ENCODE data around the gene TFF3. TPM values are rescaled to one million over a fixed set of nuclear protein-coding genes. Genes with fewer than 3 reads are reported as not detected.

The TFF3 gene
- total and polyA plus RNA-seq, 2 of the 13 experiments (the other 11 are each of a cell fraction or from before 2014, with no cell fraction given) = 14.2 to 26.9 TPM

DNA sequence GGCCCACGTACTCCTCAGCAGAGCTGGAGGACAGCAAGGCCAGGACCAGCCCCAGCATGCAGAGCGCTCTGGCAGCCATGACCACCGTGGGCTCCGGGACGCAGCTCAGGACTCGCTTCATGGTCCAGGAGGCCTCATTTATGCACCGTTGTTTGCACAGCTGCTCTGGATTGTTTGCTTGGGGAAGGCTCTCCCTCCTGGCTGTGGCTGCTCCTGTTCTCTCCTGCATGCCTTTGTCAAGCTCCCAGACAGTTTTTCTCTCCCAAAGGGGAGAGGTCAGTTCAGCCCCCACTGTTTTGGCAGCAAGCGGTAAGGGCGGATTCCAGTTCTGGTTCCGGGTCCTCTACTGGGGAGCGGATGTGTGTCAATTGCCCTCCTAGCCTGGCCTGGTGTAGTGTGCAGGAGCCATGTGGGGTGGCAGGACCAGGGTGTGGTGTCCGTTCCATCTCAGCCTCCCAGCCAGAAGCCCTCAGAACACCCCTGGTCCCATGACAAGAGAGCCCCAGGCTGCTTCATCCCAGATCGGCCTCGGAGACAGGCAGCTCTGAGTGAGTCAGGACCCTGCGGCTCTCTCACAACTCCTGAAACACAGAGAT is at the start of gene TFF3 (continued):
- TF ChIP-seq, protein P1, sequence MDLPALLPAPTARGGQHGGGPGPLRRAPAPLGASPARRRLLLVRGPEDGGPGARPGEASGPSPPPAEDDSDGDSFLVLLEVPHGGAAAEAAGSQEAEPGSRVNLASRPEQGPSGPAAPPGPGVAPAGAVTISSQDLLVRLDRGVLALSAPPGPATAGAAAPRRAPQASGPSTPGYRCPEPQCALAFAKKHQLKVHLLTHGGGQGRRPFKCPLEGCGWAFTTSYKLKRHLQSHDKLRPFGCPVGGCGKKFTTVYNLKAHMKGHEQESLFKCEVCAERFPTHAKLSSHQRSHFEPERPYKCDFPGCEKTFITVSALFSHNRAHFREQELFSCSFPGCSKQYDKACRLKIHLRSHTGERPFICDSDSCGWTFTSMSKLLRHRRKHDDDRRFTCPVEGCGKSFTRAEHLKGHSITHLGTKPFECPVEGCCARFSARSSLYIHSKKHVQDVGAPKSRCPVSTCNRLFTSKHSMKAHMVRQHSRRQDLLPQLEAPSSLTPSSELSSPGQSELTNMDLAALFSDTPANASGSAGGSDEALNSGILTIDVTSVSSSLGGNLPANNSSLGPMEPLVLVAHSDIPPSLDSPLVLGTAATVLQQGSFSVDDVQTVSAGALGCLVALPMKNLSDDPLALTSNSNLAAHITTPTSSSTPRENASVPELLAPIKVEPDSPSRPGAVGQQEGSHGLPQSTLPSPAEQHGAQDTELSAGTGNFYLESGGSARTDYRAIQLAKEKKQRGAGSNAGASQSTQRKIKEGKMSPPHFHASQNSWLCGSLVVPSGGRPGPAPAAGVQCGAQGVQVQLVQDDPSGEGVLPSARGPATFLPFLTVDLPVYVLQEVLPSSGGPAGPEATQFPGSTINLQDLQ (CRISPR knock-in tag; IDR thresholded peaks at IDR 0.05) = no peak
- TF ChIP-seq ZNF232 (CRISPR knock-in tag; IDR thresholded peaks at IDR 0.05; ENCODE audit: borderline replicate concordance) (no peak), TEAD2 (CRISPR knock-in tag; IDR thresholded peaks at IDR 0.05) (no peak), ZNF343 (CRISPR knock-in tag; IDR thresholded peaks at IDR 0.05) (no peak), MTA3 (CRISPR knock-in tag; IDR thresholded peaks at IDR 0.05) (no peak), ZMYM2 (CRISPR knock-in tag; IDR thresholded peaks at IDR 0.05) (no peak), SMC3 (IDR thresholded peaks at IDR 0.05; ENCODE audit: low read length) (no peak), KAT2B (IDR thresholded peaks at IDR 0.05; ENCODE audit: borderline replicate concordance, low read depth, low read length) (no peak), ZEB1 (IDR thresholded peaks at IDR 0.05; ENCODE audit: insufficient replicate concordance, low read depth) (no peak), IKZF1 (IDR thresholded peaks at IDR 0.05) (no peak), KAT7 (CRISPR knock-in tag; IDR thresholded peaks at IDR 0.05; ENCODE audit: borderline replicate concordance) (no peak), ZNF839 (CRISPR knock-in tag; IDR thresholded peaks at IDR 0.05; ENCODE audit: borderline replicate concordance) (peak; percentile 42; the same call in 1 of the 2 replicates), ZNF441 (CRISPR knock-in tag; IDR thresholded peaks at IDR 0.05; ENCODE audit: borderline replicate concordance) (no peak; the same call in 1 of the 2 replicates), ZNF670 (CRISPR knock-in tag; IDR thresholded peaks at IDR 0.05; ENCODE audit: borderline replicate concordance) (no peak), ZNF460 (CRISPR knock-in tag; IDR thresholded peaks at IDR 0.05; ENCODE audit: borderline replicate concordance) (no peak), NFRKB (IDR thresholded peaks at IDR 0.05) (no peak), KLF12 (CRISPR knock-in tag; IDR thresholded peaks at IDR 0.05; ENCODE audit: borderline replicate concordance) (no peak), ZFP1 (CRISPR knock-in tag; IDR thresholded peaks at IDR 0.05) (no peak), RBAK (CRISPR knock-in tag; IDR thresholded peaks at IDR 0.05) (no peak), ATF7-NPFF (CRISPR knock-in tag; IDR thresholded peaks at IDR 0.05; ENCODE audit: low read depth) (0 out of 2 replicates have a peak, but pooled peaks have one; percentile 44)
- TF ChIP-seq, protein P2, sequence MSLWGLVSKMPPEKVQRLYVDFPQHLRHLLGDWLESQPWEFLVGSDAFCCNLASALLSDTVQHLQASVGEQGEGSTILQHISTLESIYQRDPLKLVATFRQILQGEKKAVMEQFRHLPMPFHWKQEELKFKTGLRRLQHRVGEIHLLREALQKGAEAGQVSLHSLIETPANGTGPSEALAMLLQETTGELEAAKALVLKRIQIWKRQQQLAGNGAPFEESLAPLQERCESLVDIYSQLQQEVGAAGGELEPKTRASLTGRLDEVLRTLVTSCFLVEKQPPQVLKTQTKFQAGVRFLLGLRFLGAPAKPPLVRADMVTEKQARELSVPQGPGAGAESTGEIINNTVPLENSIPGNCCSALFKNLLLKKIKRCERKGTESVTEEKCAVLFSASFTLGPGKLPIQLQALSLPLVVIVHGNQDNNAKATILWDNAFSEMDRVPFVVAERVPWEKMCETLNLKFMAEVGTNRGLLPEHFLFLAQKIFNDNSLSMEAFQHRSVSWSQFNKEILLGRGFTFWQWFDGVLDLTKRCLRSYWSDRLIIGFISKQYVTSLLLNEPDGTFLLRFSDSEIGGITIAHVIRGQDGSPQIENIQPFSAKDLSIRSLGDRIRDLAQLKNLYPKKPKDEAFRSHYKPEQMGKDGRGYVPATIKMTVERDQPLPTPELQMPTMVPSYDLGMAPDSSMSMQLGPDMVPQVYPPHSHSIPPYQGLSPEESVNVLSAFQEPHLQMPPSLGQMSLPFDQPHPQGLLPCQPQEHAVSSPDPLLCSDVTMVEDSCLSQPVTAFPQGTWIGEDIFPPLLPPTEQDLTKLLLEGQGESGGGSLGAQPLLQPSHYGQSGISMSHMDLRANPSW (CRISPR knock-in tag; IDR thresholded peaks at IDR 0.05; ENCODE audit: borderline replicate concordance) = no peak
- TF ChIP-seq, protein P3, sequence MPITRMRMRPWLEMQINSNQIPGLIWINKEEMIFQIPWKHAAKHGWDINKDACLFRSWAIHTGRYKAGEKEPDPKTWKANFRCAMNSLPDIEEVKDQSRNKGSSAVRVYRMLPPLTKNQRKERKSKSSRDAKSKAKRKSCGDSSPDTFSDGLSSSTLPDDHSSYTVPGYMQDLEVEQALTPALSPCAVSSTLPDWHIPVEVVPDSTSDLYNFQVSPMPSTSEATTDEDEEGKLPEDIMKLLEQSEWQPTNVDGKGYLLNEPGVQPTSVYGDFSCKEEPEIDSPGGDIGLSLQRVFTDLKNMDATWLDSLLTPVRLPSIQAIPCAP (CRISPR knock-in tag; IDR thresholded peaks at IDR 0.05; ENCODE audit: low read depth) = no peak
- TF ChIP-seq, protein P4, sequence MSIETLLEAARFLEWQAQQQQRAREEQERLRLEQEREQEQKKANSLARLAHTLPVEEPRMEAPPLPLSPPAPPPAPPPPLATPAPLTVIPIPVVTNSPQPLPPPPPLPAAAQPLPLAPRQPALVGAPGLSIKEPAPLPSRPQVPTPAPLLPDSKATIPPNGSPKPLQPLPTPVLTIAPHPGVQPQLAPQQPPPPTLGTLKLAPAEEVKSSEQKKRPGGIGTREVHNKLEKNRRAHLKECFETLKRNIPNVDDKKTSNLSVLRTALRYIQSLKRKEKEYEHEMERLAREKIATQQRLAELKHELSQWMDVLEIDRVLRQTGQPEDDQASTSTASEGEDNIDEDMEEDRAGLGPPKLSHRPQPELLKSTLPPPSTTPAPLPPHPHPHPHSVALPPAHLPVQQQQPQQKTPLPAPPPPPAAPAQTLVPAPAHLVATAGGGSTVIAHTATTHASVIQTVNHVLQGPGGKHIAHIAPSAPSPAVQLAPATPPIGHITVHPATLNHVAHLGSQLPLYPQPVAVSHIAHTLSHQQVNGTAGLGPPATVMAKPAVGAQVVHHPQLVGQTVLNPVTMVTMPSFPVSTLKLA (IDR thresholded peaks at IDR 0.05) = no peak
